GM18868 (cell line): ENCODE results near the gene KIF15.
"Not testable (repeated sequence)": the region's sequence is repeated elsewhere in the genome, so short reads cannot be mapped to it uniquely, and the experiment has no call there.

Experiments
- ATAC-seq: cut with Tn5 transposase; IDR thresholded peaks from one replicate; pipeline ENCODE4 v1.9.1; 2021; ENCODE audit warnings: mild to moderate bottlenecking, moderate library complexity; ENCODE audit not compliant: unreplicated experiment

Gene KIF15

GRCh38 chr3:44761424-44762169 is at the start of gene KIF15, which contains the start of gene KIAA1143:
Gene KIF15, plus strand, starts transcription at chr3:44761794. Its CDS starts 72 bp downstream, at chr3:44761866.
Gene KIAA1143, minus strand, starts transcription at chr3:44761619. Its CDS starts 17 bp downstream, at chr3:44761602.
- ATAC-seq, result peak; percentile 91

- ATAC-seq, result no peak
These were observed 49.0 kb upstream of the KIF15 start, which contains the start of gene ZNF502 for GRCh38 chr3:44712455-44713075. Gene ZNF502, plus strand, starts transcription at chr3:44712660. Its CDS starts 7,602 bp downstream, at chr3:44720262.

- ATAC-seq, result no peak
These were observed 40.1 kb upstream of the KIF15 start for GRCh38 chr3:44721231-44722102.

GRCh38 chr3:44722103-44722401 is 39.5 kb upstream of the KIF15 start:
- no peak for ATAC-seq

- peak; percentile 98 for ATAC-seq
These were observed 32.1 kb upstream of the KIF15 start, which contains the start of gene ZNF501 for GRCh38 chr3:44729384-44729910. Gene ZNF501, plus strand, starts transcription at chr3:44729635. Its CDS starts 4,787 bp downstream, at chr3:44734422.

GRCh38 chr3:44734646-44735168 is 26.9 kb upstream of the KIF15 start:
- ATAC-seq, result no peak

GRCh38 chr3:44761101-44761423 is 532 bp upstream of the KIF15 start:
- ATAC-seq, result peak; percentile 22

GRCh38 chr3:44762170-44762677 is 630 bp downstream of the KIF15 start:
- ATAC-seq, result no peak

- no peak for ATAC-seq
These were observed 1.1 kb downstream of the KIF15 start for GRCh38 chr3:44762690-44763089.

GRCh38 chr3:44764248-44764647 is 2.7 kb downstream of the KIF15 start:
- ATAC-seq, result no peak

- no peak for ATAC-seq
These were observed 10.0 kb downstream of the KIF15 start for GRCh38 chr3:44771424-44772098.

- ATAC-seq, result no peak
These were observed 10.5 kb downstream of the KIF15 start for GRCh38 chr3:44772099-44772442.

GRCh38 chr3:44782891-44783290 is 21.3 kb downstream of the KIF15 start:
- no peak for ATAC-seq

- ATAC-seq, result no peak
These were observed 33.6 kb downstream of the KIF15 start for GRCh38 chr3:44795197-44795596.

GRCh38 chr3:44802011-44802410 is 40.4 kb downstream of the KIF15 start:
- ATAC-seq, result no peak

GRCh38 chr3:44803298-44803697 is 41.7 kb downstream of the KIF15 start:
- ATAC-seq, result no peak

GRCh38 chr3:44805960-44806359 is 44.4 kb downstream of the KIF15 start:
- no peak for ATAC-seq

GRCh38 chr3:44814751-44815150 is 53.2 kb downstream of the KIF15 start:
- ATAC-seq, result no peak

- ATAC-seq, result not testable (repeated sequence)
These were observed 54.7 kb downstream of the KIF15 start for GRCh38 chr3:44816334-44816733.

GRCh38 chr3:44821206-44821605 is 59.6 kb downstream of the KIF15 start:
- ATAC-seq, result not testable (repeated sequence)
